Lower leg skin (tissue), 3 donors: ENCODE results near the gene SFSWAP.
"Not testable (repeated sequence)": the region's sequence is repeated elsewhere in the genome, so short reads cannot be mapped to it uniquely, and the experiment has no call there.

Experiments
- POLR2A ChIP-seq, 2 donors: fragments of 450-650 bp; IDR thresholded peaks; one replicate each; pipeline ENCODE4 v1.6.1; 2016 to 2017; ENCODE audit warnings: antibody characterized with exemption in 2 of 2, mild to moderate bottlenecking in 1 of 2, moderate library complexity in 1 of 2
- TF ChIP-seq, protein P1 (sequence below), 3 donors: fragments of 450-650 bp; IDR thresholded peaks; one replicate each; pipeline ENCODE4 v1.5.1; 2016; ENCODE audit warnings: antibody characterized with exemption in 3 of 3, mild to moderate bottlenecking in 3 of 3, moderate library complexity in 2 of 3

DNA sequence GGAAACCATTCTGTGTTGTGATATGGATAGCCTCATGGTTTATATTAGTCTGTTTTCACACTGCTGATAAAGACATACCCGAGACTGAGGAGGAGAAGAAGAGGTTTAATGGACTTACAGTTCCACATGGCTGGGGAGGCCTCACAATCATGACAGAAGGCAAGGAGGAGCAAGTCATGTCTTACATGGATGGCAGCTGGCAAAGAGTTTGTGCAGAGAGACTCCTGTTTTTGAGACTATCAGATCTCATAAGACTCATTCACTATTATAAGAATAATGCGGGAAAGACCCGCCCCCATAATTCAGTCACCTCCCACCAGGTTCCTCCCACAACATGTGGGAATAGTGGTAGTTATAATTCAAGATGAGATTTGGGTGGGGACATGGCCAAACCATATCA, 31.9 kb downstream of the SFSWAP start:
- not testable (repeated sequence) for TF ChIP-seq POLR2A (IDR thresholded peaks at IDR 0.05)
- TF ChIP-seq, protein P1, sequence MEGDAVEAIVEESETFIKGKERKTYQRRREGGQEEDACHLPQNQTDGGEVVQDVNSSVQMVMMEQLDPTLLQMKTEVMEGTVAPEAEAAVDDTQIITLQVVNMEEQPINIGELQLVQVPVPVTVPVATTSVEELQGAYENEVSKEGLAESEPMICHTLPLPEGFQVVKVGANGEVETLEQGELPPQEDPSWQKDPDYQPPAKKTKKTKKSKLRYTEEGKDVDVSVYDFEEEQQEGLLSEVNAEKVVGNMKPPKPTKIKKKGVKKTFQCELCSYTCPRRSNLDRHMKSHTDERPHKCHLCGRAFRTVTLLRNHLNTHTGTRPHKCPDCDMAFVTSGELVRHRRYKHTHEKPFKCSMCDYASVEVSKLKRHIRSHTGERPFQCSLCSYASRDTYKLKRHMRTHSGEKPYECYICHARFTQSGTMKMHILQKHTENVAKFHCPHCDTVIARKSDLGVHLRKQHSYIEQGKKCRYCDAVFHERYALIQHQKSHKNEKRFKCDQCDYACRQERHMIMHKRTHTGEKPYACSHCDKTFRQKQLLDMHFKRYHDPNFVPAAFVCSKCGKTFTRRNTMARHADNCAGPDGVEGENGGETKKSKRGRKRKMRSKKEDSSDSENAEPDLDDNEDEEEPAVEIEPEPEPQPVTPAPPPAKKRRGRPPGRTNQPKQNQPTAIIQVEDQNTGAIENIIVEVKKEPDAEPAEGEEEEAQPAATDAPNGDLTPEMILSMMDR (IDR thresholded peaks at IDR 0.05), result not testable (repeated sequence)
